Measurements from ENCODE around the gene ZNF750.

The ZNF750 gene

DNA sequence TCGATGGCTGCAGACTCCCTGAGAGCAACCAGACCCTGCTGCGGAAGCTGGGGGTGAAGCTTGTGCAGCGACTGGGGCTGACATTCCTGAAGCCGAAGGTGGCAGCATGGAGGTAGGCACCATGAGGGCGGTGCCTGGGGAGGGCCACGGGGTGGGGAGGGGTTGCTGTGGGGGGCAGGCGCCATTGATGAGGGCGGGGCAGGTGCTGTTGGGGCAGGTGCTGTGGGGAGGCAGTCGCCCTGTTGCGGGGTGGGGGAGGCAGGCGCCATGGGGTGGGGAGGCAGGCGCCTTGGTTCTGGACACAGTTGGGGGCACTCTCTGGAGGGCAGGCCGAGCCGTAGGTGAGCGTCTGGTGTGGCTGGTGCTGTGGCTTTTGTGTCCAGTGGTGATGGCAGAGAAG lies 38.9 kb downstream of the ZNF750 start:
- TF ChIP-seq, protein P1, sequence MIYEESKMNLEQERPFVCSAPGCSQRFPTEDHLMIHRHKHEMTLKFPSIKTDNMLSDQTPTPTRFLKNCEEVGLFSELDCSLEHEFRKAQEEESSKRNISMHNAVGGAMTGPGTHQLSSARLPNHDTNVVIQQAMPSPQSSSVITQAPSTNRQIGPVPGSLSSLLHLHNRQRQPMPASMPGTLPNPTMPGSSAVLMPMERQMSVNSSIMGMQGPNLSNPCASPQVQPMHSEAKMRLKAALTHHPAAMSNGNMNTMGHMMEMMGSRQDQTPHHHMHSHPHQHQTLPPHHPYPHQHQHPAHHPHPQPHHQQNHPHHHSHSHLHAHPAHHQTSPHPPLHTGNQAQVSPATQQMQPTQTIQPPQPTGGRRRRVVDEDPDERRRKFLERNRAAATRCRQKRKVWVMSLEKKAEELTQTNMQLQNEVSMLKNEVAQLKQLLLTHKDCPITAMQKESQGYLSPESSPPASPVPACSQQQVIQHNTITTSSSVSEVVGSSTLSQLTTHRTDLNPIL (CRISPR knock-in tag; IDR thresholded peaks at IDR 0.05; ENCODE audit: low read depth), result no peak
- TF ChIP-seq ZNF8 (CRISPR knock-in tag; IDR thresholded peaks at IDR 0.05), result no peak
- TF ChIP-seq BACH2 (CRISPR knock-in tag; IDR thresholded peaks at IDR 0.05; ENCODE audit: borderline replicate concordance), result no peak
- TF ChIP-seq TOX (CRISPR knock-in tag; IDR thresholded peaks at IDR 0.05; ENCODE audit: borderline replicate concordance), result no peak
- TF ChIP-seq, protein P2, sequence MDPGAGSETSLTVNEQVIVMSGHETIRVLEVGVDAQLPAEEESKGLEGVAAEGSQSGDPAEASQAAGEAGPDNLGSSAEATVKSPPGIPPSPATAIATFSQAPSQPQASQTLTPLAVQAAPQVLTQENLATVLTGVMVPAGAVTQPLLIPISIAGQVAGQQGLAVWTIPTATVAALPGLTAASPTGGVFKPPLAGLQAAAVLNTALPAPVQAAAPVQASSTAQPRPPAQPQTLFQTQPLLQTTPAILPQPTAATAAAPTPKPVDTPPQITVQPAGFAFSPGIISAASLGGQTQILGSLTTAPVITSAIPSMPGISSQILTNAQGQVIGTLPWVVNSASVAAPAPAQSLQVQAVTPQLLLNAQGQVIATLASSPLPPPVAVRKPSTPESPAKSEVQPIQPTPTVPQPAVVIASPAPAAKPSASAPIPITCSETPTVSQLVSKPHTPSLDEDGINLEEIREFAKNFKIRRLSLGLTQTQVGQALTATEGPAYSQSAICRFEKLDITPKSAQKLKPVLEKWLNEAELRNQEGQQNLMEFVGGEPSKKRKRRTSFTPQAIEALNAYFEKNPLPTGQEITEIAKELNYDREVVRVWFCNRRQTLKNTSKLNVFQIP (CRISPR knock-in tag; IDR thresholded peaks at IDR 0.05; ENCODE audit: borderline replicate concordance, low read depth), result no peak
- TF ChIP-seq, protein P3, sequence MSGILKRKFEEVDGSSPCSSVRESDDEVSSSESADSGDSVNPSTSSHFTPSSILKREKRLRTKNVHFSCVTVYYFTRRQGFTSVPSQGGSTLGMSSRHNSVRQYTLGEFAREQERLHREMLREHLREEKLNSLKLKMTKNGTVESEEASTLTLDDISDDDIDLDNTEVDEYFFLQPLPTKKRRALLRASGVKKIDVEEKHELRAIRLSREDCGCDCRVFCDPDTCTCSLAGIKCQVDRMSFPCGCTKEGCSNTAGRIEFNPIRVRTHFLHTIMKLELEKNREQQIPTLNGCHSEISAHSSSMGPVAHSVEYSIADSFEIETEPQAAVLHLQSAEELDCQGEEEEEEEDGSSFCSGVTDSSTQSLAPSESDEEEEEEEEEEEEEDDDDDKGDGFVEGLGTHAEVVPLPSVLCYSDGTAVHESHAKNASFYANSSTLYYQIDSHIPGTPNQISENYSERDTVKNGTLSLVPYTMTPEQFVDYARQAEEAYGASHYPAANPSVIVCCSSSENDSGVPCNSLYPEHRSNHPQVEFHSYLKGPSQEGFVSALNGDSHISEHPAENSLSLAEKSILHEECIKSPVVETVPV (CRISPR knock-in tag; IDR thresholded peaks at IDR 0.05), result no peak
- no peak for TF ChIP-seq ARNTL (CRISPR knock-in tag; IDR thresholded peaks at IDR 0.05; ENCODE audit: borderline replicate concordance, low read depth)
- no peak for TF ChIP-seq RARB (CRISPR knock-in tag; IDR thresholded peaks at IDR 0.05)
- TF ChIP-seq ZC3H10 (CRISPR knock-in tag; IDR thresholded peaks at IDR 0.05), result no peak
- TF ChIP-seq ZNF565 (CRISPR knock-in tag; conservative IDR thresholded peaks at IDR 0.05; ENCODE audit: low read depth), result no peak
- no peak for TF ChIP-seq TCF4 (CRISPR knock-in tag; IDR thresholded peaks at IDR 0.05; ENCODE audit: borderline replicate concordance)
- no peak for TF ChIP-seq CSDC2 (CRISPR knock-in tag; IDR thresholded peaks at IDR 0.05)
- no peak for TF ChIP-seq ZFP30 (CRISPR knock-in tag; IDR thresholded peaks at IDR 0.05)
- TF ChIP-seq ZNF70 (CRISPR knock-in tag; IDR thresholded peaks at IDR 0.05), result no peak
- no peak for TF ChIP-seq SNAI2 (CRISPR knock-in tag; IDR thresholded peaks at IDR 0.05)
- TF ChIP-seq PPARA (CRISPR knock-in tag; IDR thresholded peaks at IDR 0.05; ENCODE audit: borderline replicate concordance), result no peak
- TF ChIP-seq, protein P4, sequence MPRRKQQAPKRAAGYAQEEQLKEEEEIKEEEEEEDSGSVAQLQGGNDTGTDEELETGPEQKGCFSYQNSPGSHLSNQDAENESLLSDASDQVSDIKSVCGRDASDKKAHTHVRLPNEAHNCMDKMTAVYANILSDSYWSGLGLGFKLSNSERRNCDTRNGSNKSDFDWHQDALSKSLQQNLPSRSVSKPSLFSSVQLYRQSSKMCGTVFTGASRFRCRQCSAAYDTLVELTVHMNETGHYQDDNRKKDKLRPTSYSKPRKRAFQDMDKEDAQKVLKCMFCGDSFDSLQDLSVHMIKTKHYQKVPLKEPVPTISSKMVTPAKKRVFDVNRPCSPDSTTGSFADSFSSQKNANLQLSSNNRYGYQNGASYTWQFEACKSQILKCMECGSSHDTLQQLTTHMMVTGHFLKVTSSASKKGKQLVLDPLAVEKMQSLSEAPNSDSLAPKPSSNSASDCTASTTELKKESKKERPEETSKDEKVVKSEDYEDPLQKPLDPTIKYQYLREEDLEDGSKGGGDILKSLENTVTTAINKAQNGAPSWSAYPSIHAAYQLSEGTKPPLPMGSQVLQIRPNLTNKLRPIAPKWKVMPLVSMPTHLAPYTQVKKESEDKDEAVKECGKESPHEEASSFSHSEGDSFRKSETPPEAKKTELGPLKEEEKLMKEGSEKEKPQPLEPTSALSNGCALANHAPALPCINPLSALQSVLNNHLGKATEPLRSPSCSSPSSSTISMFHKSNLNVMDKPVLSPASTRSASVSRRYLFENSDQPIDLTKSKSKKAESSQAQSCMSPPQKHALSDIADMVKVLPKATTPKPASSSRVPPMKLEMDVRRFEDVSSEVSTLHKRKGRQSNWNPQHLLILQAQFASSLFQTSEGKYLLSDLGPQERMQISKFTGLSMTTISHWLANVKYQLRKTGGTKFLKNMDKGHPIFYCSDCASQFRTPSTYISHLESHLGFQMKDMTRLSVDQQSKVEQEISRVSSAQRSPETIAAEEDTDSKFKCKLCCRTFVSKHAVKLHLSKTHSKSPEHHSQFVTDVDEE (CRISPR knock-in tag; IDR thresholded peaks at IDR 0.05), result no peak
- no peak for TF ChIP-seq ISL1 (CRISPR knock-in tag; IDR thresholded peaks at IDR 0.05)
- no peak for TF ChIP-seq OSR1 (CRISPR knock-in tag; IDR thresholded peaks at IDR 0.05)
- no peak for ATAC-seq

DNA sequence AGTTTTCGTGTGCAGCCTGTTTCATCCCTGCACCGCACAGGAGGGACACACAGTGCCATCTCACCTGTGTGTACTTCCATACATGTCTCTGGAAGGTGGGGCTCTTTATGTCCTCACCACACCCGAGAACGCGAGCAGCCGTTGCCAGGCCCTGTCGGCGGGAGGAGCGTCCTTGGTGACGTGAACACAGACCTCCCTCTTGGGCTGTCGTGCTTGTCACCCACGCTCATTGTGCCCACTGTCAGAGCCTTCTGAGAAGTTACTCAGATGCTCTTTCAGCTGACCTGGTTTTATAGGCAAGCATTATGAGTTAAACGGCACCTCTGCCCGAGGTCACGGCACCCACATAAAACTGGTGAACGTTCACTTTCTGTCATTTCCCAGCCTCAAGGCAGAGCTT lies 40.2 kb downstream of the ZNF750 start:
- ATAC-seq, result no peak
- TF ChIP-seq ZFP3 (CRISPR knock-in tag; IDR thresholded peaks at IDR 0.05) (no peak), TCF4 (CRISPR knock-in tag; IDR thresholded peaks at IDR 0.05; ENCODE audit: borderline replicate concordance) (no peak), ESRRG (CRISPR knock-in tag; IDR thresholded peaks at IDR 0.05) (no peak), ZFP30 (CRISPR knock-in tag; IDR thresholded peaks at IDR 0.05) (no peak)

DNA sequence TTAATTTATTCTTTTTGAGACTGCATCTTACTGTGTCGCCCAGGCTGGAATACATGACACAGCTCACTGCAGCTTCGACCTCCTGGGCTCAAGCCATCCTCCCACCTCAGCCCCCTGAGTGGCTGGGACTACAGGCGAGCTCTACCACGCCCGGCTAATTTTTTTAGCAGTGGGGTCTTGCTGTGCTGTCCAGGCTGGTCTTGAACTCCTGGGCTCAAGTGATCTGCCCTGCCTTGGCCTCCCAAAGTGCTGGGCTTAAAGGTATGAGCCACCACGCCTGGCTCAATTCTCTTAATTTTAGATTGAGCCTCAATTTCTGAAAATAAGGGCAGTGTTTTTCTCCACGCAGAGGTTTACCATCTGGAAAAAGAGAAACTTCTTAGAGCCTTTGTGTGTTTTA lies 41.1 kb downstream of the ZNF750 start:
- TF ChIP-seq CSDC2 (CRISPR knock-in tag; IDR thresholded peaks at IDR 0.05) (no peak), PPARA (CRISPR knock-in tag; IDR thresholded peaks at IDR 0.05; ENCODE audit: borderline replicate concordance) (no peak), TCF4 (CRISPR knock-in tag; IDR thresholded peaks at IDR 0.05; ENCODE audit: borderline replicate concordance) (no peak), ARNTL (CRISPR knock-in tag; IDR thresholded peaks at IDR 0.05; ENCODE audit: borderline replicate concordance, low read depth) (no peak)
- TF ChIP-seq, protein P2 (CRISPR knock-in tag; IDR thresholded peaks at IDR 0.05; ENCODE audit: borderline replicate concordance, low read depth), result no peak
- ATAC-seq, result no peak
